Right cardiac atrium (tissue), 5 donors: ENCODE data around the gene IGHMBP2. TPM values are rescaled to one million over a fixed set of nuclear protein-coding genes. Genes with fewer than 3 reads are reported as not detected.
"Not testable (repeated sequence)": the region's sequence is repeated elsewhere in the genome, so short reads cannot be mapped to it uniquely, and the experiment has no call there.

Experiments
- ATAC-seq, 2 donors: fragments of 200-7000 bp; cut with Tn5 transposase; one replicate each; pipeline versions ENCODE4 v1.8.0 to v1.9.1; 2020; ENCODE audit warnings: moderate library complexity in 2 of 2, mild to moderate bottlenecking in 1 of 2
- DNase-seq, 3 donors: peaks; one replicate each; pipeline ENCODE4 v3.0.0-alpha.2; 2020
- H3K27ac ChIP-seq: one replicate; pipeline ENCODE4 v1.5.1; 2013; ENCODE audit warnings: mild to moderate bottlenecking, low read length, control low read depth, moderate library complexity
- H3K27me3 ChIP-seq: one replicate; pipeline ENCODE4 v1.6.1; 2013; ENCODE audit not compliant: control insufficient read depth, insufficient read depth
- H3K4me1 ChIP-seq: one replicate; pipeline ENCODE4 v1.6.1; 2013; ENCODE audit warnings: low read length; ENCODE audit not compliant: control insufficient read depth, insufficient read depth
- H3K4me3 ChIP-seq: one replicate; pipeline ENCODE4 v1.5.1; 2013; ENCODE audit warnings: low read length, control low read depth
- H3K9me3 ChIP-seq: one replicate; pipeline ENCODE4 v1.6.1; 2013; ENCODE audit warnings: low read length; ENCODE audit not compliant: control insufficient read depth
- WGBS: extraction: QIAGEN DNeasy Blood & Tissue Kit; methylation state at CpG from one replicate; pipeline ENCODE4 v1.1.7; 2013; 5-methylcytosine and 5-hydroxymethylcytosine counted together
- intact Hi-C, 4 donors: fragments of 100-400 bp; cut with DNase I; formaldehyde crosslinking; loops; one replicate each; pipeline versions ENCODE4 v1.11.0 to v1.14.0; 2022 to 2023
- polyA plus RNA-seq: library from polyadenylated mRNA; stranded (reverse); fragments of 200-250 nt; gene quantifications from one replicate; pipeline ENCODE4 v1.2.3, GENCODE V29; 2013
- total RNA-seq, 4 donors: library from RNA; stranded (reverse); fragmentation: NEBNext Ultra II Directional; extraction: Animal tissue kit (Norgen Biotek cat#: 25700); gene quantifications; one replicate each; pipeline ENCODE4 v1.2.1, GENCODE V29; 2021
- donor health status: healthy with polysubstance abuse.
- donor health status: DM: no; HTN: yes; CAD: no.
- donor health status: DM: no; HTN: no; CAD: no.
- donor health status: DM: no; HTN: yes; CAD: no; lungs with severe emphysema.
- donor health status: DM: yes; HTN: yes; CAD: no.

Gene IGHMBP2
- total and polyA plus RNA-seq, 5 donors, result 10.4 to 12.7 (median 11.4) TPM

GRCh38 chr11:68970921-68971636 lies 67.4 kb downstream of the IGHMBP2 start:
- H3K4me3 ChIP-seq, result no peak overlapping the region
- WGBS, result 83% methylated on average over 8 of the region's 8 CpGs

GRCh38 chr11:68973219-68973618 lies 69.5 kb downstream of the IGHMBP2 start:
- Histone ChIP-seq H3K4me3 (no peak overlapping the region), H3K27ac (no peak overlapping the region), H3K27me3 (no peaks in the 10 kb centered on the region), H3K4me1 (no peaks in the 10 kb centered on the region), H3K9me3 (no peaks in the 10 kb centered on the region)
- ATAC-seq (peak in 1 of 2 donors; percentile 32), DNase-seq (no peak)
- intact Hi-C loops, result no loop called here
- WGBS, result 57% methylated on average over 4 of the region's 4 CpGs

More at GRCh38 chr11:68970921-68971636, 67.4 kb downstream of the IGHMBP2 start:
- H3K27ac ChIP-seq, result no peak overlapping the region
- H3K4me1 ChIP-seq, result peaks cover 3% of the 10 kb centered on the region
- ATAC-seq (no peak), DNase-seq (no peak)
- intact Hi-C loops, result no loop called here
- no peaks in the 10 kb centered on the region for H3K27me3 ChIP-seq
- H3K9me3 ChIP-seq, result no peaks in the 10 kb centered on the region

GRCh38 chr11:68973706-68974105 lies 70.0 kb downstream of the IGHMBP2 start:
- H3K27ac ChIP-seq, H3K27me3 ChIP-seq, H3K4me3 ChIP-seq, ATAC-seq, DNase-seq, intact Hi-C loops, H3K4me1 ChIP-seq, H3K9me3 ChIP-seq: not testable (repeated sequence)
- WGBS, result 93% methylated on average over 12 of the region's 12 CpGs

GRCh38 chr11:68974421-68975194 lies 70.9 kb downstream of the IGHMBP2 start:
- Histone ChIP-seq H3K9me3 (no peaks in the 10 kb centered on the region), H3K4me3 (no peak overlapping the region), H3K4me1 (no peaks in the 10 kb centered on the region), H3K27me3 (no peaks in the 10 kb centered on the region), H3K27ac (no peak overlapping the region)
- DNase-seq, result no peak
- peak; percentile 33 to 61 for ATAC-seq
- WGBS, result 94% methylated on average over 23 of the region's 23 CpGs
- intact Hi-C loops, result no loop called here

- Histone ChIP-seq H3K27ac (no peak overlapping the region), H3K9me3 (no peaks in the 10 kb centered on the region), H3K27me3 (no peaks in the 10 kb centered on the region), H3K4me3 (no peak overlapping the region), H3K4me1 (no peaks in the 10 kb centered on the region)
- intact Hi-C loops, result no loop called here
- no peak for DNase-seq
- ATAC-seq, result peak in 1 of 2 donors; percentile 10
- WGBS, result 47% methylated on average over 4 of the region's 4 CpGs
These were observed 72.4 kb downstream of the IGHMBP2 start for GRCh38 chr11:68976095-68976494.

- H3K27ac ChIP-seq, result no peak overlapping the region
These were observed 72.9 kb downstream of the IGHMBP2 start for GRCh38 chr11:68976563-68976962.

GRCh38 chr11:68977781-68978625 lies 74.3 kb downstream of the IGHMBP2 start:
- H3K9me3 ChIP-seq, result no peaks in the 10 kb centered on the region
- H3K4me1 ChIP-seq, result no peaks in the 10 kb centered on the region
- ATAC-seq, result no peak
- no peak for DNase-seq
- intact Hi-C loops, result no loop called here
- WGBS, result 68% methylated on average over 14 of the region's 14 CpGs
- no peaks in the 10 kb centered on the region for H3K27me3 ChIP-seq
- no peak overlapping the region for H3K27ac ChIP-seq
- H3K4me3 ChIP-seq, result no peak overlapping the region

More at GRCh38 chr11:68976563-68976962, 72.9 kb downstream of the IGHMBP2 start:
- WGBS, result 64% methylated on average over 4 of the region's 4 CpGs
- no peaks in the 10 kb centered on the region for H3K27me3 ChIP-seq
- no peaks in the 10 kb centered on the region for H3K4me1 ChIP-seq
- no peaks in the 10 kb centered on the region for H3K9me3 ChIP-seq
- H3K4me3 ChIP-seq, result no peak overlapping the region
- DNase-seq, result no peak
- intact Hi-C loops, result no loop called here
- ATAC-seq, result peak; percentile 31 to 46

- ATAC-seq (no peak), DNase-seq (no peak)
- intact Hi-C loops, result no loop called here
- Histone ChIP-seq H3K4me1 (no peaks in the 10 kb centered on the region), H3K9me3 (no peaks in the 10 kb centered on the region), H3K27me3 (no peaks in the 10 kb centered on the region), H3K27ac (no peak overlapping the region), H3K4me3 (no peak overlapping the region)
- WGBS, result 57% methylated on average over 5 of the region's 5 CpGs
These were observed 74.9 kb downstream of the IGHMBP2 start for GRCh38 chr11:68978626-68978930.

- no peak for DNase-seq
- 51% methylated on average over 15 of the region's 15 CpGs for WGBS
These were observed 75.4 kb downstream of the IGHMBP2 start for GRCh38 chr11:68978931-68979594.

GRCh38 chr11:68979931-68980775 lies 76.5 kb downstream of the IGHMBP2 start:
- Histone ChIP-seq H3K4me1 (no peaks in the 10 kb centered on the region), H3K4me3 (no peak overlapping the region), H3K27me3 (no peaks in the 10 kb centered on the region), H3K27ac (no peak overlapping the region), H3K9me3 (no peaks in the 10 kb centered on the region)
- DNase-seq, result no peak
- intact Hi-C loops, result no loop called here
- ATAC-seq, result peak in 1 of 2 donors; percentile 22
- 82% methylated on average over 33 of the region's 33 CpGs for WGBS

More at GRCh38 chr11:68978931-68979594, 75.4 kb downstream of the IGHMBP2 start:
- ATAC-seq, result no peak
- intact Hi-C loops, result no loop called here
- H3K4me1 ChIP-seq, result no peaks in the 10 kb centered on the region
- no peak overlapping the region for H3K4me3 ChIP-seq
- H3K9me3 ChIP-seq, result no peaks in the 10 kb centered on the region
- no peaks in the 10 kb centered on the region for H3K27me3 ChIP-seq
- H3K27ac ChIP-seq, result no peak overlapping the region
